HG03575 (cell line): ENCODE data around the gene TJP2.
A peak's percentile ranks its signal among the peaks of the same experiment; 100 is the strongest.

Source experiments
- ATAC-seq: cut with Tn5 transposase; IDR thresholded peaks from one replicate; pipeline ENCODE4 v1.9.1; 2021; ENCODE audit not compliant: unreplicated experiment, insufficient number of reproducible peaks, low FRiP score; ENCODE audit errors: extremely low read depth

The TJP2 gene

GRCh38 chr9:69308206-69308931 lies 134.3 kb downstream of the TJP2 start:
- no peak for ATAC-seq

DNA sequence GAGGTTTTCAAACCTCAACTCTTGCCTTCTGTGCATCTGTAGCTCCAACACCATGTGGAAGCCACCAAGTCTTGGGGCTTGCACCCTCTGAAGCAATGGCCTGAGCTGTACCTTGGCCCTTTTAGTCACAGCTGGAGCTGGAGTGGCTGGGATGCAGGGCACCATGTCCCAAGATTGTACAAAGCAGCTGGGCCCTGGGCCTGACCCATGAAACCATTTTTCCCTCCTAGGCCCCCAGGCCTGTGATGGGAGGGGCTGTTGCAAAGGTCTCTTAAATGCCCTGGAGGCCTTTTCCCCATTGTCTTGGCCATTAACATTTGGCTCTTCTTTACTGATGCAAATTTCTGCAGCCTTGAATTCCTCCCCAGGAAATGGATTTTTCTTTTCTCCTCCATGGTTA lies 139.1 kb downstream of the TJP2 start:
- no peak for ATAC-seq

DNA sequence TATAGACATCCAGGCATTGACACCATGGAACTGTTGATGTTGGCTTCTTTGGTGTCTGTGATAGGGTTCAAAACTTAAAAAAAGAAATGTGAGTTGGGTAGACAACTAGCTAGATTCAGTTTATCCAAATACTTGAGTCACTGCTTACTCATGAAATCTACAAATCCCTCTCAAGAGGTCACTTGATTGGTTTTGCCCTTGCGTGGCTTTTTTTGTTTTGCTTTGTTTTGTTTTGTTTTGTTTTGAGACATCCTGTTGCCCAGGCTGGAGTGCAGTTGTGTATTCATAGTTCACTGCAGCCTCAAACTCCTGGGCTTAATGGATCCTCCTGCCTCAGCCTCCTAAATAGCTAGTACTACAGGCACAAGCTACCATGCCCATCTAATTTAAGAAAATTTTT lies 140.5 kb downstream of the TJP2 start:
- ATAC-seq, result no peak

GRCh38 chr9:69317081-69317480 lies 143.0 kb downstream of the TJP2 start:
- ATAC-seq, result no peak

- peak; percentile 88 for ATAC-seq
These were observed 143.8 kb downstream of the TJP2 start for GRCh38 chr9:69317894-69318293.

DNA sequence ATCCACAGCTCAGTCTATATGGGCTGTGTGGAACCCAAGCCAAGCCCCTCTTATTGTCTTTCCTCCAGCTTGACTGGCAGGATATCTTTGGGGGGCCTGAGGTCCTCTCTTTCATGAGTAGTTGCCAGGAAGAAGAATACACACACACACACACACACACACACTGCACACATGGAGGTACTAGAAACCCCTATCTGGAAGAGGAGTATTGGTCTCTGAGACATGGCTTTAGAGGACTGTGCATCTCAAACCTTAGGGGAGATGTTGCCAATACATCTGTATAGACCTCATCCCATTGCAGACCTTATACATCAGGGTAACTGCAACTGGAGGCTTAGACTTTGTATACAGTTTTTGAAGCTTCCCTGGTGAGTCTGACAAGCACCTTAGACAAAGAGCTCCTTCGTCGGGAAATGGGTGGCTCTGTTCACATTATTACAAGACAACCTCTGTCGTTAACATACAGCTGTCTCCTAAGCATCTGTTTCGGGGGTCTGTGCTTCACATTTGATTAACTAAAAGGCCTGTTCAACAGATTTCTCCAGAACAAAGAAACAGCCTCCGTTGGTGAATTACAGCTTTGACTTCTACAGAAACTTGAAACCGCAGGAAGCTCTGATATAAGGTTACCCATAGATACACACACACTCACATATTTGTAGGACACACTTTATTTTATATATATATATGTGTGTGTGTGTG lies 145.4 kb downstream of the TJP2 start:
- ATAC-seq, result no peak

DNA sequence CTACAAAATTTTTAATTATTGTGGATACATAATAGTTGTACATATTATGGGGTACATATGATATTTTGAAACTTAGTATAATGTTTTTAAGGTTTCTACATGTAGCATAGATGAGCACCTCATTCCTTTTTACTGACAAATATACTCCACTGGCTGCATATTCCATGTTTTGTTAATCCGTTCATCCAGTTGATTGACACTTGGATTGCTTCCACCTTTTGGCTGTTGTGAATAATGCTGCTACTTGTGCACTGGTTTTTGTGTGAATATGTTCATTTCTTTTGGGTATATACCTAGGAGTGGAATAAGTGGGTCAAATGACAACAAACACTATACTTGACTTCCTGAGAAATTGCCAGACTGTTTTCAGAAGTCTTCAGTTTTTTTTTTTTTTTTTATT lies 148.2 kb downstream of the TJP2 start:
- ATAC-seq, result no peak

- ATAC-seq, result no peak
These were observed 149.8 kb downstream of the TJP2 start for GRCh38 chr9:69323861-69324260.
